Muscle layer of duodenum (tissue), 2 donors: Measurements from ENCODE around the gene TTC7B.
A peak's percentile ranks its signal among the peaks of the same experiment; 100 is the strongest.

Experiments
- H3K27ac ChIP-seq: one replicate; pipeline ENCODE4 v1.7.0; 2013; ENCODE audit warnings: mild to moderate bottlenecking, low read length
- H3K27me3 ChIP-seq: one replicate; pipeline ENCODE4 v1.7.0; 2013; ENCODE audit warnings: low read depth, mild to moderate bottlenecking, control low read depth, low read length
- H3K36me3 ChIP-seq, 2 donors: one replicate each; pipeline ENCODE4 v1.7.0; 2013; ENCODE audit warnings: low read length in 2 of 2, control low read depth in 1 of 2, mild to moderate bottlenecking in 1 of 2; ENCODE audit not compliant: insufficient read depth in 2 of 2, control insufficient read depth in 1 of 2
- H3K4me1 ChIP-seq, 2 donors: one replicate each; pipeline ENCODE4 v1.7.0; 2013; ENCODE audit warnings: low read length in 2 of 2, mild to moderate bottlenecking in 2 of 2, control low read depth in 1 of 2, moderate library complexity in 1 of 2; ENCODE audit not compliant: insufficient read depth in 2 of 2, control insufficient read depth in 1 of 2
- H3K4me3 ChIP-seq, 2 donors: one replicate each; pipeline ENCODE4 v1.7.0; 2013; ENCODE audit warnings: low read length in 2 of 2, low read depth in 1 of 2, mild to moderate bottlenecking in 1 of 2
- H3K9me3 ChIP-seq, 2 donors: one replicate each; pipeline ENCODE4 v1.7.0; 2013; ENCODE audit warnings: low read length in 2 of 2, control low read depth in 1 of 2, mild to moderate bottlenecking in 1 of 2; ENCODE audit not compliant: control insufficient read depth in 1 of 2
- donor health status: healthy.

Gene TTC7B

GRCh38 chr14:90651271-90651804, 164.9 kb downstream of the TTC7B start:
- Histone ChIP-seq H3K4me1 (peaks cover 0 to 15% of the 10 kb centered on the region in 2 donors), H3K36me3 (peaks cover 5 to 6% of the 10 kb centered on the region in 2 donors), H3K4me3 (no peak overlapping the region), H3K9me3 (no peaks in the 10 kb centered on the region), H3K27me3 (no peaks in the 10 kb centered on the region), H3K27ac (no peak overlapping the region)

GRCh38 chr14:90649557-90650135, 166.6 kb downstream of the TTC7B start:
- Histone ChIP-seq H3K4me3 (no peak overlapping the region), H3K36me3 (peaks cover 11 to 13% of the 10 kb centered on the region in 2 donors), H3K4me1 (peaks cover 0 to 29% of the 10 kb centered on the region in 2 donors), H3K27ac (no peak overlapping the region), H3K27me3 (no peaks in the 10 kb centered on the region), H3K9me3 (no peaks in the 10 kb centered on the region)

- Histone ChIP-seq H3K4me1 (peaks cover 0 to 31% of the 10 kb centered on the region in 2 donors), H3K9me3 (no peaks in the 10 kb centered on the region), H3K27me3 (no peaks in the 10 kb centered on the region), H3K36me3 (peaks cover 11 to 13% of the 10 kb centered on the region in 2 donors), H3K4me3 (no peak overlapping the region), H3K27ac (no peak overlapping the region)
Observed at GRCh38 chr14:90649083-90649482, 167.1 kb downstream of the TTC7B start.

- Histone ChIP-seq H3K27me3 (no peaks in the 10 kb centered on the region), H3K4me3 (no peak overlapping the region), H3K36me3 (peaks cover 11 to 13% of the 10 kb centered on the region in 2 donors), H3K4me1 (peaks cover 0 to 36% of the 10 kb centered on the region in 2 donors), H3K27ac (no peak overlapping the region), H3K9me3 (no peaks in the 10 kb centered on the region)
Observed at GRCh38 chr14:90648421-90648820, 167.8 kb downstream of the TTC7B start.

DNA sequence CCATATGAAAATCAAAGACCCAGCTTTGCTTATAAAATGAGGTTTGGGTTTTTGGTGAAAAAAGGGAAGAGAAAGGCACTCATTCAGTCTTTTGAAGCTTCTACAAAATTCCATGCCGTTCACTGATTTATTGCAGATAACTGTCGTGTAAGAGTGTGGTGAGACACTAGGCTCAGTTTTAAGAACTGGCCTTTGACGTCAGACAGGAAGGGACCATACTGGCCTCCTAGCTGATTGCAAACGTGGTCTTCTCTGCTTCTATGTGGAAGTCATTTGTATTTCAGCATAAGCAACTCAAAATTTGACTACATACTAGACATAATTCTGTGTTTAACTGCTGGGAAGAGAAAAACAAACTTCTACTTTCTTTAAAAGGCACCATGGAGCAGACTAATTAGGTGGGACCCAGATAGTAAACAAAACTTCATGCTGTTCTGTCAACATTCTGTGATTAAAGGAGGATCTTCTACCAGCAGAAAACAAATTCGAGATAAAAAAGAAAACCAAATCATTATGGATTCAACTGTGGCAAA, 168.7 kb downstream of the TTC7B start:
- peaks cover 0 to 31% of the 10 kb centered on the region in 2 donors for H3K4me1 ChIP-seq
- peaks cover 11 to 13% of the 10 kb centered on the region in 2 donors for H3K36me3 ChIP-seq
- no peaks in the 10 kb centered on the region for H3K9me3 ChIP-seq
- H3K27ac ChIP-seq = no peak overlapping the region
- H3K27me3 ChIP-seq = no peaks in the 10 kb centered on the region
- no peak overlapping the region for H3K4me3 ChIP-seq

- peaks cover 0 to 37% of the 10 kb centered on the region in 2 donors for H3K4me1 ChIP-seq
- H3K27me3 ChIP-seq = no peaks in the 10 kb centered on the region
- peaks cover 11 to 13% of the 10 kb centered on the region in 2 donors for H3K36me3 ChIP-seq
- no peak overlapping the region for H3K4me3 ChIP-seq
- H3K27ac ChIP-seq = peak overlapping the region; percentile 17
- H3K9me3 ChIP-seq = no peaks in the 10 kb centered on the region
Observed at GRCh38 chr14:90645842-90646443, 170.3 kb downstream of the TTC7B start.

GRCh38 chr14:90644882-90645281, 171.3 kb downstream of the TTC7B start:
- Histone ChIP-seq H3K4me1 (peaks cover 0 to 38% of the 10 kb centered on the region in 2 donors), H3K27me3 (no peaks in the 10 kb centered on the region), H3K36me3 (peaks cover 11 to 13% of the 10 kb centered on the region in 2 donors), H3K4me3 (no peak overlapping the region), H3K9me3 (no peaks in the 10 kb centered on the region), H3K27ac (peak overlapping the region; percentile 17)

GRCh38 chr14:90643982-90644670, 172.1 kb downstream of the TTC7B start:
- H3K9me3 ChIP-seq = no peaks in the 10 kb centered on the region
- no peak overlapping the region for H3K27ac ChIP-seq
- H3K4me3 ChIP-seq = no peak overlapping the region
- peaks cover 11 to 13% of the 10 kb centered on the region in 2 donors for H3K36me3 ChIP-seq
- no peaks in the 10 kb centered on the region for H3K27me3 ChIP-seq
- peaks cover 0 to 38% of the 10 kb centered on the region in 2 donors for H3K4me1 ChIP-seq

DNA sequence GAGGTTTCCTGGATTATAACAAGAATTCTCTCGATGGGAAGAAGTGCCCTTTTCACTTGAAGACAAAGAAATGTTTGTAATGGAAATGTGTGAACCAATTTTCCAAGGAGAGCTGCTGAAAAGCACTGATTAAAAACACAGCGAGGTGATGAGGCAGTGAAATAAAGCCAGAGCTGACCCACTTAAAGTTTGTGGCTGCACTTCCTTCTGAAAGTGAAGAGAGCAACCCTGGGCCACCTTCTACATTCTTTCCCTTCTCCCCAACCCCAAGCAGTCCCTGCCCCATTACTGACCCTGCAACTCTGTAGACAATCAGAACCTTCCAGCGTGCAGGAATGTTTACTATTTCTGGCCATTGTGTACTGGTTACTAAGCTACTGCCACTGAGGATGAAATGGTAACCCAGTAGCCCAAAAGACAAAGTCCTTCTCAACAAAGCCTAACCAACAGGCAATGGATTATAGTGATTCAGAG, 173.9 kb downstream of the TTC7B start:
- H3K27me3 ChIP-seq = no peaks in the 10 kb centered on the region
- H3K4me1 ChIP-seq = peaks cover 0 to 38% of the 10 kb centered on the region in 2 donors
- H3K9me3 ChIP-seq = no peaks in the 10 kb centered on the region
- peaks cover 11 to 13% of the 10 kb centered on the region in 2 donors for H3K36me3 ChIP-seq
- peak overlapping the region; percentile 25 for H3K27ac ChIP-seq
- H3K4me3 ChIP-seq = no peak overlapping the region

GRCh38 chr14:90641615-90642243, 174.5 kb downstream of the TTC7B start:
- Histone ChIP-seq H3K36me3 (peaks cover 10 to 11% of the 10 kb centered on the region in 2 donors), H3K4me3 (no peak overlapping the region), H3K9me3 (no peaks in the 10 kb centered on the region), H3K4me1 (peaks cover 0 to 38% of the 10 kb centered on the region in 2 donors), H3K27me3 (no peaks in the 10 kb centered on the region), H3K27ac (peak overlapping the region; percentile 26)

DNA sequence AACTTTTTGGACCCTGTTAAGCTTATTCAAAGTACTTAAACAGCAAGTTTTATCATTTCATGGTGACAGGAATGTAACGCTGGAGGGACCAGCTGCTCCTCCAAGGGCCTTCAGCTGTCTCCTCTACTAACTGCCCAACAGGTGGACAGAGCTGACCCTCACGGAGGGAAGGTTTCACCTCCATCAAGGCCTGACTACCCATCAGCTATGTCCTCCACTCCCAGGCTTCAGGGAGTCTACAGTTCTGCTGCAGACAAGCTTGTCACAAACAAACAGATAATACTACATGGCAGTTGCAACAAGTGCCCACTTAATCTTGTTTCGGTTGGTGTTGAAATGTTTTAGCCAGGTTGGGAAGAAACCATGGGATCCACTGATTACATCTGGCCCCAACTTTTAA, 175.1 kb downstream of the TTC7B start:
- H3K27ac ChIP-seq = no peak overlapping the region
- H3K9me3 ChIP-seq = no peaks in the 10 kb centered on the region
- H3K27me3 ChIP-seq = no peaks in the 10 kb centered on the region
- no peak overlapping the region for H3K4me3 ChIP-seq
- H3K36me3 ChIP-seq = peaks cover 4 to 5% of the 10 kb centered on the region in 2 donors
- peaks cover 0 to 38% of the 10 kb centered on the region in 2 donors for H3K4me1 ChIP-seq
